Neural progenitor cell (in vitro differentiated cells): Measurements from ENCODE around the gene EXD2. TPM values are rescaled to one million over a fixed set of nuclear protein-coding genes. Genes with fewer than 3 reads are reported as not detected.
A peak's percentile ranks its signal among the peaks of the same experiment; 100 is the strongest.
"Not testable (repeated sequence)": the region's sequence is repeated elsewhere in the genome, so short reads cannot be mapped to it uniquely, and the experiment has no call there.

Experiments used
- DNase-seq: peaks from one replicate; pipeline ENCODE4 v3.0.0-alpha.2; 2016; ENCODE audit warnings: low spot score
- H2AFZ ChIP-seq: fragments of 200-600 bp; sonication (generic); replicated peaks from 2 replicates; pipeline ENCODE4 v1.6.1; 2016; ENCODE audit warnings: antibody characterized with exemption
- H3F3A ChIP-seq: fragments of 200-600 bp; sonication (generic); 2 replicates; pipeline ENCODE4 v1.6.1; 2016; ENCODE audit warnings: antibody characterized with exemption, low read depth
- H3K27ac ChIP-seq: fragments of 200-600 bp; sonication (generic); 2 replicates; pipeline ENCODE4 v1.5.1; 2016; ENCODE audit warnings: mild to moderate bottlenecking
- H3K27me3 ChIP-seq: fragments of 200-600 bp; sonication (generic); 2 replicates; pipeline ENCODE4 v1.6.1; 2016; ENCODE audit warnings: mild to moderate bottlenecking, moderate library complexity
- H3K36me3 ChIP-seq: fragments of 200-600 bp; sonication (generic); 2 replicates; pipeline ENCODE4 v1.5.1; 2016
- H3K4me1 ChIP-seq: fragments of 200-600 bp; sonication (generic); 2 replicates; pipeline ENCODE4 v1.6.1; 2016; ENCODE audit warnings: mixed run types
- H3K4me2 ChIP-seq: fragments of 200-600 bp; sonication (generic); 2 replicates; pipeline ENCODE4 v1.6.1; 2016
- H3K4me3 ChIP-seq: fragments of 200-600 bp; sonication (generic); 2 replicates; pipeline ENCODE4 v1.5.1; 2016
- H3K79me2 ChIP-seq: fragments of 200-600 bp; sonication (generic); 2 replicates; pipeline ENCODE4 v1.6.1; 2016; ENCODE audit warnings: low read depth
- H3K9ac ChIP-seq: fragments of 200-600 bp; sonication (generic); 2 replicates; pipeline ENCODE4 v1.6.1; 2016
- H3K9me3 ChIP-seq: fragments of 200-600 bp; sonication (generic); 2 replicates; pipeline ENCODE4 v1.5.1; 2016; ENCODE audit warnings: low read depth
- H4K20me1 ChIP-seq: fragments of 200-600 bp; sonication (generic); 2 replicates; pipeline ENCODE4 v1.6.1; 2016; ENCODE audit warnings: low read depth
- H3K27ac Mint-ChIP-seq: 3 replicates; pipeline ENCODE4 v1.8.0; 2021; ENCODE audit warnings: mixed read lengths
- H3K27me3 Mint-ChIP-seq: 2 replicates; pipeline ENCODE4 v1.8.0; 2022; ENCODE audit warnings: low read depth, mild to moderate bottlenecking, inconsistent platforms, moderate library complexity, mixed read lengths; ENCODE audit not compliant: insufficient read depth
- H3K36me3 Mint-ChIP-seq: 3 replicates; pipeline ENCODE4 v1.8.0; 2021; ENCODE audit warnings: mixed read lengths
- H3K4me1 Mint-ChIP-seq: 3 replicates; pipeline ENCODE4 v1.8.0; 2021; ENCODE audit warnings: mixed read lengths
- H3K4me3 Mint-ChIP-seq: 3 replicates; pipeline ENCODE4 v1.8.0; 2021; ENCODE audit warnings: mild to moderate bottlenecking, moderate library complexity, mixed read lengths
- H3K9me3 Mint-ChIP-seq: 3 replicates; pipeline ENCODE4 v1.8.0; 2020; ENCODE audit warnings: mixed read lengths
- EZH2 ChIP-seq: fragments of 200-600 bp; sonication (generic); IDR thresholded peaks from 2 replicates; pipeline ENCODE4 v1.6.1; 2017; ENCODE audit warnings: antibody characterized with exemption, mild to moderate bottlenecking, moderate library complexity
- EZH2phosphoT487 ChIP-seq: fragments of 200-600 bp; sonication (generic); IDR thresholded peaks from 2 replicates; pipeline ENCODE4 v1.6.1; 2017; ENCODE audit warnings: antibody characterized with exemption
- total RNA-seq: library from RNA; depleted of rRNA; stranded (reverse); fragments of >200 nt; gene quantifications from 2 replicates; pipeline ENCODE4 v1.2.3, GENCODE V29; 2015; ENCODE audit warnings: low replicate concordance
- TF ChIP-seq, protein P1 (sequence below): fragments of 200-600 bp; sonication (generic); IDR thresholded peaks from 2 replicates; pipeline ENCODE4 v1.5.1; 2017; ENCODE audit warnings: antibody characterized with exemption, mild to moderate bottlenecking

The EXD2 gene
- total RNA-seq, 1 donor from 2014 or later, result 23.2 TPM

DNA sequence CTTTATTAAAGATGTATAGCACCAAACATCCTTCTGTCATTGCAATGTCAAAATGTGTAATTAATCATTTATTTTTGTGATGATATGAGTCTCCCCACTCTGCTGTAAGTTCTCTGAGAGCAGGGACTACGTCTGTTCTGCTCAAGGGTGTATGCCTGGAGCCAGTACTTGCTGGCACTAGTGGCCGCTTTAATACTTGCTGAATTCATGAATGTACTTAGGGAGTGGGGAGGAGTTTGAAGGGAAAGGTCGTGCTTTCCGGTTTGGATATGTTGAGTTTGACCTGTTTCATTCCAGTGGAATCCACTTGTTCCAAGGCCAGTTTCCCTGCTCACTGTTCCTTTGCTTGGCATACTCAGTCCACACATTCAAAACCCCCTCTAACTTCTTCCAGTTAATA lies 36.5 kb upstream of the EXD2 start:
- no peaks in the 10 kb centered on the region for H3K9me3 ChIP-seq
- peak overlapping the region; percentile 96 for H3K4me2 ChIP-seq
- no peak overlapping the region for H2AFZ ChIP-seq
- H3K4me1 ChIP-seq, result peaks cover 22% of the 10 kb centered on the region
- peak; percentile 38 for DNase-seq
- no peaks in the 10 kb centered on the region for H3K36me3 ChIP-seq
- peak overlapping the region; percentile 64 for H3K4me3 Mint-ChIP-seq
- H3K9ac ChIP-seq, result no peak overlapping the region
- no peaks in the 10 kb centered on the region for H3K9me3 Mint-ChIP-seq
- no peaks in the 10 kb centered on the region for H3K36me3 Mint-ChIP-seq
- H4K20me1 ChIP-seq, result peaks cover 14% of the 10 kb centered on the region
- H3K4me3 ChIP-seq, result no peak overlapping the region
- peaks cover 16% of the 10 kb centered on the region for H3K79me2 ChIP-seq
- H3K27me3 Mint-ChIP-seq, result peaks cover 5% of the 10 kb centered on the region
- H3K27ac ChIP-seq, result no peak overlapping the region
- H3K27ac Mint-ChIP-seq, result no peak overlapping the region
- TF ChIP-seq EZH2phosphoT487 (no peak), EZH2 (no peak)
- TF ChIP-seq, protein P1, sequence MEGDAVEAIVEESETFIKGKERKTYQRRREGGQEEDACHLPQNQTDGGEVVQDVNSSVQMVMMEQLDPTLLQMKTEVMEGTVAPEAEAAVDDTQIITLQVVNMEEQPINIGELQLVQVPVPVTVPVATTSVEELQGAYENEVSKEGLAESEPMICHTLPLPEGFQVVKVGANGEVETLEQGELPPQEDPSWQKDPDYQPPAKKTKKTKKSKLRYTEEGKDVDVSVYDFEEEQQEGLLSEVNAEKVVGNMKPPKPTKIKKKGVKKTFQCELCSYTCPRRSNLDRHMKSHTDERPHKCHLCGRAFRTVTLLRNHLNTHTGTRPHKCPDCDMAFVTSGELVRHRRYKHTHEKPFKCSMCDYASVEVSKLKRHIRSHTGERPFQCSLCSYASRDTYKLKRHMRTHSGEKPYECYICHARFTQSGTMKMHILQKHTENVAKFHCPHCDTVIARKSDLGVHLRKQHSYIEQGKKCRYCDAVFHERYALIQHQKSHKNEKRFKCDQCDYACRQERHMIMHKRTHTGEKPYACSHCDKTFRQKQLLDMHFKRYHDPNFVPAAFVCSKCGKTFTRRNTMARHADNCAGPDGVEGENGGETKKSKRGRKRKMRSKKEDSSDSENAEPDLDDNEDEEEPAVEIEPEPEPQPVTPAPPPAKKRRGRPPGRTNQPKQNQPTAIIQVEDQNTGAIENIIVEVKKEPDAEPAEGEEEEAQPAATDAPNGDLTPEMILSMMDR, result no peak
- H3K4me1 Mint-ChIP-seq, result peaks cover 26% of the 10 kb centered on the region
- H3F3A ChIP-seq, result peaks cover 48% of the 10 kb centered on the region
- peaks cover 14% of the 10 kb centered on the region for H3K27me3 ChIP-seq

DNA sequence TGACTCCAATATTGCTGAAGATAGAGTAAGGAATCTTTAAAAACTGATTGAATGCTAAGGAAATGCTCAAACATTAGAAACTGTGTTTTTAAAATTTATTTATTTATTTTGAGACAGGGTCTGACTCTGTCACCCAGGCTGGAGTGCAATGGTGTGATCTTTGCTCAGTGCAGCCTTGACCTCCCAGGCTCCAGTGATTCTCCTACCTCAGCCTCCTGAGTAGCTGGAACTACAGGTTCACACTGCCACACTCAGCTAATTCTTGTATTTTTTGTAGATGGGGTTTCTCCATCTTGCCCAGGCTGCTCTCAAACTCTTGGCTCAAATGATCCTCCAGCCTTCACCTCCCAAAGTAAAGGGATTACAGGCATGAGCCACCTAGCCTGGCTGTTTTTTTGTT lies 35.1 kb upstream of the EXD2 start:
- Histone ChIP-seq H4K20me1 (peaks cover under 1% of the 10 kb centered on the region), H3K36me3 (no peaks in the 10 kb centered on the region), H3K9ac (no peak overlapping the region), H3K4me3 (no peak overlapping the region), H2AFZ (no peak overlapping the region), H3K27ac (no peak overlapping the region), H3K79me2 (peaks cover 1% of the 10 kb centered on the region), H3K4me2 (no peak overlapping the region), H3F3A (peaks cover 38% of the 10 kb centered on the region), H3K9me3 (no peaks in the 10 kb centered on the region), H3K27me3 (peaks cover 14% of the 10 kb centered on the region), H3K4me1 (peaks cover 13% of the 10 kb centered on the region)
- peaks cover 14% of the 10 kb centered on the region for H3K4me1 Mint-ChIP-seq
- H3K36me3 Mint-ChIP-seq, result no peaks in the 10 kb centered on the region
- DNase-seq, result no peak
- no peaks in the 10 kb centered on the region for H3K9me3 Mint-ChIP-seq
- no peak for TF ChIP-seq EZH2phosphoT487
- H3K4me3 Mint-ChIP-seq, result no peak overlapping the region
- peaks cover 3% of the 10 kb centered on the region for H3K27me3 Mint-ChIP-seq
- no peak overlapping the region for H3K27ac Mint-ChIP-seq

DNA sequence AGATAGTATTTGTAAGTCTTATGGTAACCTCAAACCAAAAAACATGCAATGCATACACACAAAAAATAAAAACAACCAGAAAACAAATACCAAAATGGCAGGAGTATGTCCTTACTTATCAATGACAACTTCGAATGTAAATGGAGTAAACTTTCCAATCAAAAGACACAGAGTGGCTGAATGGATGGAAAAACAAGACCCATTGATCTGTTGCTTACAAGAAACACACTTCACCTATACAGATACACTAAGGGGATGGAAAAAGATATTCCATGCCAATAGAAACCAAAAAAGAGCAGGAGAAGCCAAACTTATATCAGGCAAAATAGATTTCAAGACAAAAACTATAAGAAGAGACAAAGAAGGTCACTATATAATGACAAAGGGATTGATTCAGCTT lies 29.7 kb upstream of the EXD2 start:
- Histone ChIP-seq H3K79me2 (no peaks in the 10 kb centered on the region), H3K36me3 (no peaks in the 10 kb centered on the region), H3K4me3 (no peak overlapping the region), H3K27me3 (no peaks in the 10 kb centered on the region), H3K4me1 (no peaks in the 10 kb centered on the region), H3F3A (no peaks in the 10 kb centered on the region), H3K9me3 (peaks cover 3% of the 10 kb centered on the region), H3K27ac (no peak overlapping the region), H3K4me2 (no peak overlapping the region), H4K20me1 (no peaks in the 10 kb centered on the region), H3K9ac (no peak overlapping the region), H2AFZ (no peak overlapping the region)
- Mint-ChIP-seq H3K9me3 (peaks cover 23% of the 10 kb centered on the region), H3K27ac (no peak overlapping the region), H3K4me1 (no peaks in the 10 kb centered on the region), H3K4me3 (no peak overlapping the region), H3K36me3 (no peaks in the 10 kb centered on the region), H3K27me3 (no peaks in the 10 kb centered on the region)
- no peak for TF ChIP-seq EZH2phosphoT487
- TF ChIP-seq EZH2, result no peak
- TF ChIP-seq, protein P1, result no peak
- no peak for DNase-seq

DNA sequence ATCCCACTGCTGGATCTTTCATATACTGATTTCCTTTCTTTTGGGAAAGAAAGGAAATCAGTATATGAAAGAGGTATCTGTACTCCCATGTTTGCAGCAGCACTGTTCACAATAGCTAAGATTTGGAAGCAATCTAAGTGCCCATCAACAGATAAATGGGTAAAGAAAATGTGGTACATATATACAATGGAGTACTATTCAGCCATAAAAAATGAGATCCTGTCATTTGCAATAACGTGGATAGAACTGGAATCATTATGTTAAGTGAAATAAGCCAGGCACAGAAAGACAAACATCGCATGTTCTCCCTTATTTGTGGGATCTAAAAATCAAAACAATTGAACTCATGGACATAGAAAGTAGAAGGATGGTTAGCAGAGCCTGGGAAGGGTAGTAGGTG lies 25.5 kb upstream of the EXD2 start:
- not testable (repeated sequence) for H3K36me3 ChIP-seq, H4K20me1 ChIP-seq, H3K27me3 Mint-ChIP-seq, H3K36me3 Mint-ChIP-seq, H2AFZ ChIP-seq, H3K4me2 ChIP-seq, H3K4me3 Mint-ChIP-seq, H3K27ac ChIP-seq, H3K79me2 ChIP-seq, H3K27me3 ChIP-seq, H3K4me1 ChIP-seq, H3K9me3 ChIP-seq, H3F3A ChIP-seq, H3K27ac Mint-ChIP-seq, H3K4me3 ChIP-seq, H3K9ac ChIP-seq, DNase-seq, H3K4me1 Mint-ChIP-seq
- H3K9me3 Mint-ChIP-seq, result peaks cover 23% of the 10 kb centered on the region
